Adrenal gland (tissue), 5 donors: ENCODE data around the gene INSR.

Experiments used
- CTCF ChIP-seq, 6 experiments: fragments of 450-650 bp in 4 of 6; fragments of 200-600 bp in 2 of 6; sonication (generic) in 1 of 6; IDR thresholded peaks; 1 replicate in 5 of 6; 2 replicates in 1 of 6; pipeline versions ENCODE4 v1.5.1 to v1.8.0; 2016 to 2021; ENCODE audit warnings: antibody characterized with exemption in 6 of 6, mild to moderate bottlenecking in 2 of 6, moderate library complexity in 1 of 6
- POLR2A ChIP-seq, 2 donors: fragments of 450-650 bp; IDR thresholded peaks; one replicate each; pipeline ENCODE4 v1.6.1; 2017; ENCODE audit warnings: antibody characterized with exemption in 2 of 2, mild to moderate bottlenecking in 2 of 2, moderate library complexity in 1 of 2
- donor health status: DM: no; HTN: no; CAD: no.

- TF ChIP-seq CTCF (IDR thresholded peaks at IDR 0.05) (no peak), POLR2A (IDR thresholded peaks at IDR 0.05) (no peak)
Observed at GRCh38 chr19:7229735-7230134, 64.5 kb downstream of the INSR start.
